ENCODE results near the gene ANXA7.

DNA sequence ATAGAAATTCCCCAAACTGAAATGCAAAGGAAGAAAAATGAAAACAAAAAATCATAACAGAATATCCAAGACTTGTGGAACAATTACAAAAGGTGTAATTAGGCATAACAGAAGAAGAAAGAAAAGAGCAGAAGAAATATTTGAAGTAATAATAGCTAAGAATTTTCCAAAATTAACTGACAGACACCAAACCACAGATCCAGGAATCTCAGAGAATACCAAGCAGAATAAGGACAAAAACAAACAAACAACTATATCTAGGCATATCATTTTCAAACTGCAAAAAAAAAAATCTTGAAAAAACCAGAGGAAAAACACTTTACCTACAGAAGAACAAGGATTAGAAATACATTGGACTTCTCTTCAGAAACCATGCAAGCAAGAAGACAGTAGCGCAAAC, 80.7 kb downstream of the ANXA7 start:
- TF ChIP-seq, protein P1, sequence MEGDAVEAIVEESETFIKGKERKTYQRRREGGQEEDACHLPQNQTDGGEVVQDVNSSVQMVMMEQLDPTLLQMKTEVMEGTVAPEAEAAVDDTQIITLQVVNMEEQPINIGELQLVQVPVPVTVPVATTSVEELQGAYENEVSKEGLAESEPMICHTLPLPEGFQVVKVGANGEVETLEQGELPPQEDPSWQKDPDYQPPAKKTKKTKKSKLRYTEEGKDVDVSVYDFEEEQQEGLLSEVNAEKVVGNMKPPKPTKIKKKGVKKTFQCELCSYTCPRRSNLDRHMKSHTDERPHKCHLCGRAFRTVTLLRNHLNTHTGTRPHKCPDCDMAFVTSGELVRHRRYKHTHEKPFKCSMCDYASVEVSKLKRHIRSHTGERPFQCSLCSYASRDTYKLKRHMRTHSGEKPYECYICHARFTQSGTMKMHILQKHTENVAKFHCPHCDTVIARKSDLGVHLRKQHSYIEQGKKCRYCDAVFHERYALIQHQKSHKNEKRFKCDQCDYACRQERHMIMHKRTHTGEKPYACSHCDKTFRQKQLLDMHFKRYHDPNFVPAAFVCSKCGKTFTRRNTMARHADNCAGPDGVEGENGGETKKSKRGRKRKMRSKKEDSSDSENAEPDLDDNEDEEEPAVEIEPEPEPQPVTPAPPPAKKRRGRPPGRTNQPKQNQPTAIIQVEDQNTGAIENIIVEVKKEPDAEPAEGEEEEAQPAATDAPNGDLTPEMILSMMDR (IDR thresholded peaks at IDR 0.05), result no peak
- TF ChIP-seq POLR2AphosphoS5 (IDR thresholded peaks at IDR 0.05), result no peak
- no peak for TF ChIP-seq POLR2A (IDR thresholded peaks at IDR 0.05)
